GM18907 (cell line): ENCODE results near the gene EXOSC3.
"Not testable (repeated sequence)": the region's sequence is repeated elsewhere in the genome, so short reads cannot be mapped to it uniquely, and the experiment has no call there.

ENCODE experiments used
- ATAC-seq: cut with Tn5 transposase; IDR thresholded peaks from one replicate; pipeline ENCODE4 v1.9.1; 2021; ENCODE audit warnings: mild to moderate bottlenecking, moderate library complexity; ENCODE audit not compliant: unreplicated experiment

Gene EXOSC3

DNA sequence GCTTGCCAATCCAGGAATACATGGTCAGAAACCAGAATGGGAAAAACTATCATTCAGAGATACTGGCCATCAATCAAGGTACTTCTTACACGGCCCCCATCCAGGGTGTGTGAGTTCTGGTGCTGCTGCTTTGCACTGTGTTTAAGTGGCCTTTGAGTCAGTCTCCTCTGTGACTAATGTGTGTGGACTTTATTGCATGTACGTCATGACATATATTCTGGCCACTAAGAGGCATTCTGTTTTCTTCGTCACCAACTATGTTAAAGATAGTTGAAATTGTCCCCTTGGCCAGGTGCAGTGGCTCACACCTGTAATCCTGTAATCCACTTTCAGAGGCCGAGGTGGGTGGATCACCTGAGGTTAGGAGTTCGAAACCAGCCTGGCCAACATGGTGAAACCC is 8.5 kb downstream of the EXOSC3 start:
- ATAC-seq: no peak

GRCh38 chr9:37775216-37775919 is 9.5 kb downstream of the EXOSC3 start:
- no peak for ATAC-seq

GRCh38 chr9:37769995-37770394 is 14.9 kb downstream of the EXOSC3 start:
- no peak for ATAC-seq

DNA sequence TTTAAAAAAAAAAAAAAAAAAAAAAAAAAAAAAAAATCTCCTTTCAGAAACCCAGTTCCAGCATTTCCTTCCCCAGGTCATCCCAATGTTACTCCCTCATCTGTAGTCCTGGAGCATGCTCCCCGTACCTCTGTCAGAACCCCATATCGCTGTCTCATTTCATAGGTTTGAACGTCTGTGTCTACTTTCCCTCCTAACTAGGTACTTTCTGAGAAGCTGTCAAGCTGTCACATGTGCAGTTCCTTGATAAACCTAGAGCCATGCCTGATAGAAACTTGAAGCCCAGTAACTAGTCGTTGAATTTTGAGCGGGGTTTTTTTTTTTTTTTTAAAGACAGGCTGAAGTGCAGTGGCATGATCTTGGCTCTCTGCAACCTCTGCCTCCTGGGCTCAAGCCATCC is 15.6 kb downstream of the EXOSC3 start:
- ATAC-seq: no peak

DNA sequence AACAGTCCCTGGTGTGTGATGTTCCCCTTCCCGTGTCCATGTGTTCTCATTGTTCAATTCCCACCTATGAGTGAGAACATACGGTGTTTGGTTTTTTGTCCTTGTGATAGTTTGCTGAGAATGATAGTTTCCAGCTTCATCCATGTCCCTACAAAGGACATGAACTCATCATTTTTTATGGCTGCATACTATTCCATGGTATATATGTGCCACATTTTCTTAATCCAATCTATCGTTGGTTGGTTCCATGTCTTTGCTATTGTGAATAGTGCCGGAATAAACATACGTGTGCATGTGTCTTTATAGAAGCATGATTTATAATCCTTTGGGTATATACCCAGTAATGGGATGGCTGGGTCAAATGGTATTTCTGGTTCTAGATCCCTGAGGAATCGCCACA is 19.6 kb downstream of the EXOSC3 start:
- ATAC-seq: not testable (repeated sequence)

- no peak for ATAC-seq
Measured at GRCh38 chr9:37761511-37761910, 23.4 kb downstream of the EXOSC3 start.

GRCh38 chr9:37760416-37761161 is 24.3 kb downstream of the EXOSC3 start:
- no peak for ATAC-seq

DNA sequence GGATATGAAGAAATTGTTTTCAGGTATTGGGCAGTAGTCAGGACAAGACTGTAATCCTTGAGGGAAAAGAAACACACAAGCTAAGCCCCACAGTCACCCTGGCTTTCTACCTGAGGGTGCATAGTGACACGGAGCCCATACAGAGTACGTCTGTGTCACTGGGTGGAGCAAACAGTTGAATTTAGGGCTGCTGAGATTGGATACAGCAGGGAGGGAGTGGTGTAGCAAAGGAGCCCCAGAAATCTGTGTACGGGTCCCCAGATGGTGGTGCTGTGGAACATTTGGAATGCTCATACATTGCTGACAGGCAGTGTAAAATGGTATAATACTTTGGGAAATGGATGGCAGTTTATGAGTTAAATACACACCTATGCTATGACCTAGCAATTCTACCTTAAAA is 26.1 kb downstream of the EXOSC3 start:
- ATAC-seq: no peak

- peak; percentile 91 for ATAC-seq
Measured at GRCh38 chr9:37753489-37754190, 31.2 kb downstream of the EXOSC3 start, which contains the start of gene TRMT10B. Gene TRMT10B, plus strand, starts transcription at chr9:37753805. Its CDS starts 8,127 bp downstream, at chr9:37761932.

- no peak for ATAC-seq
Measured at GRCh38 chr9:37752642-37753488, 32.0 kb downstream of the EXOSC3 start.

- not testable (repeated sequence) for ATAC-seq
Measured at GRCh38 chr9:37752112-37752511, 32.8 kb downstream of the EXOSC3 start.

- not testable (repeated sequence) for ATAC-seq
Measured at GRCh38 chr9:37751704-37752103, 33.2 kb downstream of the EXOSC3 start.

DNA sequence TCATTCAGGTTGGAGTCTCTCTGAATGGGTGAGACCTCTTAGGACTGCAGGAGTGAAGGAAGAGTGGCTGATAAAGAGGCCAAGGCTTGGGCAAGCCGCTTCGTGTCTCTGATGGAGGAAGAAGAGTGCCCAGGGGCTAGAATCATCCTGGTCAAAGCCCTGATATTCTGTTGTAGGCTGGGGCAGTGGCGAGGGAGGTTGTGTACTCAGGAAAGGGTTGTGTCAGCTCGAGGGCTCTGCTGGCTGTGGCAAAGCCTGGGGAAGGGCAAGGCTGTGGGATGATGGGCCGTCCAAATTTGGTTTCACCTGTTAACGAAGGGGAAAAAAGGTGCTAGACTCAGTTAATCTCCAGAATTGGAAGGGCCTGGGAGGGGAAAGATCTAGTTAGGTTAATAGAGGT is 33.7 kb downstream of the EXOSC3 start:
- no peak for ATAC-seq

GRCh38 chr9:37749129-37749528 is 35.7 kb downstream of the EXOSC3 start:
- ATAC-seq: no peak

DNA sequence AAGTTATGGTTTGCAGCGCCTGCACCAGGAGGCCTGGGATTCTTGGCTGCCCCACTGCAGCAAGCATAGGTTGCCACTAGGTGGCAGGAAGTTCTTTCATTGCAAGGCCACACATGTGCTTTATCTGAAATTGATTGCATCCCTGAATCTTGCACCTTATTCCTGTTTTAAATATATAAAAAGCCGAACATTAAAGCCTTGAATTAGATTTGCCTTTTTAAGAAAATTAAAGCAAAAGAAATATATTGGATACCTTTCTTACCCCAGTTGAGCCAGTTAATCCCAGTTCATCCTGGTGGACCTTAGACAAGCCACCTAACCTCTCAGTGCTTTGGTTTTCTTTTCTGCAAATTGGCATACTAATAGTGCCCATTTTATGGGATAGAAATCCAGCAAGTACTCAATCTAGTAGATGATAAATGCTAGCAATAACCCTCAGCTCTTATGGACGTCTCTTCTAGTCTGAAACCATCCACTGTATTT is 37.6 kb downstream of the EXOSC3 start:
- no peak for ATAC-seq

GRCh38 chr9:37746448-37747270 is 38.2 kb downstream of the EXOSC3 start:
- no peak for ATAC-seq

- ATAC-seq: no peak
Measured at GRCh38 chr9:37745970-37746369, 38.9 kb downstream of the EXOSC3 start.

DNA sequence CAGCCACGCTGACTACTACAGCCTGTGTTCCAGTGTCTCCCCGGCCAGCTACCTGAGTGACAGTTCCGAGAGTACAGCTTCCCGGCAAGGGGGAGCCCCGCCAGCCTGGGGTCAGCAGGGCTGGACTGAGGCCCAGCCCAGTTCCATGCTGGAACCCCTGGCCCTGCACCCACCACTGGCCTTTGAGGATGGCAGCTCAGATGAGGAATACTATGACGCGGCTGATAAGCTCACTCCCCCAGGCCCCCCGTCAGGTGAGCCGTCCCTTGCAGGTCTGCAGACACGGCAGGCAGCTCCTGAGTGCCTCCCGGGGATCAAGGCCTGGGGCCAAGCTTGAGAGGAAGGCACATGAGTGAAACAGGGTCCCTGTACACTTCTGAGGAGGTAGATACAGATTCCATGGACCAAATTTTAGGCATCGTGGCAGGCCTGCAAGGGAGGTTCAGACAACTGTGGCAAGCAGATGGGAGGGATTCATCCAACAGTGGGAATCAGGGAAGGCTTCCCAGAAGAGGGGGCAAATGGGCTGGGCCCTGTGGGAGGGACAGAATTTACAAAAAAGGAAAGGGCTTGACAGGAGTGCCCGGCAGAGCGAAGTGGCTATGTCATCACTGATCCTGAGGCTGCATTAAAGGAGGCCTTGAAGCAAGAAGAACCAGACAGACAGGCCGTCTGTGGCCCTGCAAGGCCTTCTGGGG is 44.1 kb downstream of the EXOSC3 start:
- ATAC-seq: no peak

DNA sequence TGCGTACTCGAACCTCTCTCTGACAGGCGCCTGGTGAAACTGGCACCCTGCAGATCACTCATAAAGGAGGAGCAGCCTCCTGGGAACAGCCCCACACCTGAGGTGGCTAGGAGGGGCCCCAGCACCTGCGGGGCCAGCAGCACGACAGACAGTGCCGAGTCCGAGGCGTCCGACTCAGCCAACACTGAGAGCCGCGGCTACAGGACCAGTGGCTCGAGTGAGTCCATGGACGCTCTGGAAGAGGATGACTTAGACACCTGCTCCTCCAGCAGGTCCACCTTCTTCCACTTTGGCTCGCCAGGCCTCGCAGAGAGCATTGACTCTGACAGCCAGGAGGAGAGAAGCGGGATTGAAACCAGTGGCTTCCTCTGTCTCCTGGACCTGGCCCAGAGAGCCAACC is 44.7 kb downstream of the EXOSC3 start:
- ATAC-seq: no peak
